GM12801 (cell line): ENCODE measurements around the gene SERPINH1.

ENCODE experiments used
- TF ChIP-seq, protein P1 (sequence below): IDR thresholded peaks from one replicate; pipeline ENCODE4 v1.5.1; 2011; ENCODE audit warnings: control low read depth; ENCODE audit not compliant: insufficient read length; ENCODE audit errors: extremely low read depth

The SERPINH1 gene

GRCh38 chr11:75606099-75606498 is 44.0 kb downstream of the SERPINH1 start:
- TF ChIP-seq, protein P1, sequence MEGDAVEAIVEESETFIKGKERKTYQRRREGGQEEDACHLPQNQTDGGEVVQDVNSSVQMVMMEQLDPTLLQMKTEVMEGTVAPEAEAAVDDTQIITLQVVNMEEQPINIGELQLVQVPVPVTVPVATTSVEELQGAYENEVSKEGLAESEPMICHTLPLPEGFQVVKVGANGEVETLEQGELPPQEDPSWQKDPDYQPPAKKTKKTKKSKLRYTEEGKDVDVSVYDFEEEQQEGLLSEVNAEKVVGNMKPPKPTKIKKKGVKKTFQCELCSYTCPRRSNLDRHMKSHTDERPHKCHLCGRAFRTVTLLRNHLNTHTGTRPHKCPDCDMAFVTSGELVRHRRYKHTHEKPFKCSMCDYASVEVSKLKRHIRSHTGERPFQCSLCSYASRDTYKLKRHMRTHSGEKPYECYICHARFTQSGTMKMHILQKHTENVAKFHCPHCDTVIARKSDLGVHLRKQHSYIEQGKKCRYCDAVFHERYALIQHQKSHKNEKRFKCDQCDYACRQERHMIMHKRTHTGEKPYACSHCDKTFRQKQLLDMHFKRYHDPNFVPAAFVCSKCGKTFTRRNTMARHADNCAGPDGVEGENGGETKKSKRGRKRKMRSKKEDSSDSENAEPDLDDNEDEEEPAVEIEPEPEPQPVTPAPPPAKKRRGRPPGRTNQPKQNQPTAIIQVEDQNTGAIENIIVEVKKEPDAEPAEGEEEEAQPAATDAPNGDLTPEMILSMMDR, result no peak

- TF ChIP-seq, protein P1, result no peak
These were observed 49.8 kb downstream of the SERPINH1 start for GRCh38 chr11:75611823-75612222.

DNA sequence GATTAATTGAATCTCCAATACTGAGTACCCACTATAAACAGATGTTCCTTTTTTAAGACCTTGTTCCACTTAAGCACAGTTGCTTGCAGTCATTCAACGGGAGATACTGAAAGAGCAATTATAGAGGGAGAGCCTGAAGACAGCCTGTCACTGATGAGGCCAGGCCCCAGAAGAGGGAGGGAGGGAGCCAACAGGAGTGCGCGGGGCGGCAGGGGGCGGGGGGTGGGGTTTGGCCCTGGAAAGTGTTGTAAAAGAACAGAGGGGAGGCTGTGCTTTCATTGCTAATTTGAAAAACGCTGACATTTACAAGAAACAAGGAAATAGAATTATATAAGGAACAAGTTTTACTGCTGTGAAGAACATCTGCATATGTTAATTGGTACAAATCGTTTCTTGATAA is 53.7 kb downstream of the SERPINH1 start:
- TF ChIP-seq, protein P1, result no peak

GRCh38 chr11:75616281-75616680 is 54.2 kb downstream of the SERPINH1 start:
- TF ChIP-seq, protein P1, result no peak
